ENCODE data around the gene CDKAL1. TPM values are rescaled to one million over a fixed set of nuclear protein-coding genes. Genes with fewer than 3 reads are reported as not detected.

Gene CDKAL1
- total RNA-seq, 1 donor from 2014 or later, result 12.2 TPM

DNA sequence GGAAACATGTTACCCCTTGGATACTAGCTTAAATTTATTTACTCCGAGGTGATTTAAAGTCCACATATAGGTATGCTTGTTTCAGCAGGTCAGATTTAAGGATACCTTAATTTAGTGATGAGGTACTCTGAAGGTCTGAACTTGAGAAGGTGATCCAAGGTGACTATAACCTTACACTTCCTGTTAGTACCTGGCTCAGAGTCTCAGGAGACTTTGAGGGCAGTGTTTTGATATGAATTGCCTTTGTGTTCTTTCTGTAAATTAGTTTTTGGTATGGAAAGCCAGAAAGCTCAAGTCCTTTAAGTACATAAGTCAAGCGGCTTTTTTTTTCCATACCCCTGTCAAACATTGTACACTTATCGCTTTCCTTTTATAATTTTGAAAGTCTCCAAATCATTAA lies 489.0 kb downstream of the CDKAL1 start:
- DNase-seq (ENCODE audit: low read depth), result no peak
- TF ChIP-seq, protein P1, sequence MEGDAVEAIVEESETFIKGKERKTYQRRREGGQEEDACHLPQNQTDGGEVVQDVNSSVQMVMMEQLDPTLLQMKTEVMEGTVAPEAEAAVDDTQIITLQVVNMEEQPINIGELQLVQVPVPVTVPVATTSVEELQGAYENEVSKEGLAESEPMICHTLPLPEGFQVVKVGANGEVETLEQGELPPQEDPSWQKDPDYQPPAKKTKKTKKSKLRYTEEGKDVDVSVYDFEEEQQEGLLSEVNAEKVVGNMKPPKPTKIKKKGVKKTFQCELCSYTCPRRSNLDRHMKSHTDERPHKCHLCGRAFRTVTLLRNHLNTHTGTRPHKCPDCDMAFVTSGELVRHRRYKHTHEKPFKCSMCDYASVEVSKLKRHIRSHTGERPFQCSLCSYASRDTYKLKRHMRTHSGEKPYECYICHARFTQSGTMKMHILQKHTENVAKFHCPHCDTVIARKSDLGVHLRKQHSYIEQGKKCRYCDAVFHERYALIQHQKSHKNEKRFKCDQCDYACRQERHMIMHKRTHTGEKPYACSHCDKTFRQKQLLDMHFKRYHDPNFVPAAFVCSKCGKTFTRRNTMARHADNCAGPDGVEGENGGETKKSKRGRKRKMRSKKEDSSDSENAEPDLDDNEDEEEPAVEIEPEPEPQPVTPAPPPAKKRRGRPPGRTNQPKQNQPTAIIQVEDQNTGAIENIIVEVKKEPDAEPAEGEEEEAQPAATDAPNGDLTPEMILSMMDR (conservative IDR thresholded peaks at IDR 0.05; ENCODE audit: low read depth, low read length), result no peak
- no peak overlapping the region for H3K4me3 ChIP-seq (ENCODE audit: low read depth, low read length)

DNA sequence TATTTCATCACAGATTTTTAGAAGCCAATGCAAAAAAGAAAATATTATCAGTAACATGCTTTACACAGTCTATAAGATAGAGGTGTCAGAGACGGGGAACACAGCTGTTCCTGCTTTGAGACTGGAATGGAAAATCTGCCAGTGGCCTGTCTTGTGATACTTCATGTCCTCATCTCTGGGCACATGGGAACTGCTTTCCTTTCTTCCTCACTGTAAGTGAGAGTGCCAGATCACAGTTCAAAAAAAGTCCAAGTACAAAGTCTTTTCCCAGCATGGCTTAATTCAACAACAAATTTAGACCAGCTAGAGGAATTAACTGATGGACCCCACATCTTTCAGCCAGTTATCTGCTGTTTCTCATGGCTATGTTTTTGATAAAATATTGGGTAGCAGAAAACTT lies 490.4 kb downstream of the CDKAL1 start:
- TF ChIP-seq, protein P1 (conservative IDR thresholded peaks at IDR 0.05; ENCODE audit: low read depth, low read length), result no peak
- DNase-seq (ENCODE audit: low read depth), result no peak

DNA sequence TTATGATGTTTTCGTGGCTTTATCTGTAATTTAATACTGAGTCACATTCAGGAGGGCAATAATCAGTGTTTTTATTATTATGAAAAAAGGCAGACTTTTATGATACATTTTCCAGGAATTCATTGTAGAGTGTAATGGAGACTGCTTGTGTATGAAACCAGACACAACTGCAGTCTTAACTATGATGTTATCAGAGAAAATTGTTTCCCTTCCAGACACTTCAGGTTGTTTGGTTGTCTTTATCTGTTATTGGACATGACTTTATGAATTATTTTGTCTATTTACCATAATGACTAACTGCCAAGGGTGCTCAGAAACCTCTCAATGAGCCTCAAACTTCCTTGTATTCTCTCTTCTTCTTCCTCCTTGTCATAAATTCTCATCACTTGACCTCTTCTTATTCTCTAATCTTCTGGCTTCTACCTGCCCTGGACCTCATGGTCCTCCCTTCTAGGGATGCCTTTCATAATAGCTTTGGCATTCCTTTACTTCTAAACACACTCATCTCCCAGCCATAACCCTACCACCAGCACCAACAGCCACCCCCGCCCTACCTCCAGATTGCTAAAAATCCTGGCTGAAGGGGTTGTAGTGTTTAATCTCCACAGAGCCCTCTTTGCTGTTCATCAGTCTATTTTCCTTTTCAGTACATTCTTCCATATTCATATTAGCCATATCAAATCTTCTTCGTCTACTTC lies 492.5 kb downstream of the CDKAL1 start:
- DNase-seq (ENCODE audit: low read depth), result no peak
- TF ChIP-seq, protein P1 (conservative IDR thresholded peaks at IDR 0.05; ENCODE audit: low read depth, low read length), result no peak
- H3K4me3 ChIP-seq (ENCODE audit: low read depth, low read length), result no peak overlapping the region

More for the DNA sequence above, 490.4 kb downstream of the CDKAL1 start:
- no peak overlapping the region for H3K4me3 ChIP-seq (ENCODE audit: low read depth, low read length)

DNA sequence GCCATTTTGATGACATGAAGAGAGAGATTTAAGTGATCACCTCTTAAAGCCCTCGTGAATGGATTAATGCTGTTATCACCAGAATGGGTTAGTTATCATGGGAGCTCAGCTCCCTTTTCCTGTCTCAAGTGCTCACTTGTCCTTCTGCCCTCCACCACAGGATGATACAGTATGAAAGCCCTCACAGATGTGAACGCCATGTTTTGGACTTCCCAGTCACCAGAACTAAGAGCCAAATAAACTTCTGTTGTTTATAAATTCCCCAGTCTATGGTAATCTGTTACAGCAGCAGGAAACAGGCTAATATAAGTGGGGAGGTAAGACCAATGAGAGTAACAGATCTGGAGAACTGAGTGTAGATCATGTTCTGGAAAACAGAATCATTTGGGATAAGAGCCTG lies 493.2 kb downstream of the CDKAL1 start:
- no peak overlapping the region for H3K4me3 ChIP-seq (ENCODE audit: low read depth, low read length)
- no peak for DNase-seq (ENCODE audit: low read depth)
- TF ChIP-seq, protein P1 (conservative IDR thresholded peaks at IDR 0.05; ENCODE audit: low read depth, low read length), result no peak

DNA sequence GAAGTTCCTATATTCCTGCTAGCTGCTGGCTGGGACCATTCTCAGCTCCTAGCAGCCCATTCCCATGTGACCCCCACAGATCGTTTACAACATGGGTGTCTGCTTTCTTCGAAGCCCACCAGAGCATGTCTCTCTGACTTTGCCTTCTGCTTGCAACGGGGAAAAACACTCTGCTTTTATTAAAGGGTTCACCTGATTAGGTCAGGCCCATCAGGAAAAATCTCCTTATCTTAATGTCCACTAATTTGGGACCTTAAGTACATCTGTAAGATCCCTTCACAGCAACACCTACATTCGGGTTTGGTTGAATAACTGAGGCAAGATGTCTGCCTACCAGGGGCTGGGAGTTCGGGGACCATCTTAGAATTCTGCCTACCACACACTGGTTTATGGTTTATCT lies 496.9 kb downstream of the CDKAL1 start:
- no peak for DNase-seq (ENCODE audit: low read depth)
- no peak overlapping the region for H3K4me3 ChIP-seq (ENCODE audit: low read depth, low read length)
- TF ChIP-seq, protein P1 (conservative IDR thresholded peaks at IDR 0.05; ENCODE audit: low read depth, low read length), result no peak

DNA sequence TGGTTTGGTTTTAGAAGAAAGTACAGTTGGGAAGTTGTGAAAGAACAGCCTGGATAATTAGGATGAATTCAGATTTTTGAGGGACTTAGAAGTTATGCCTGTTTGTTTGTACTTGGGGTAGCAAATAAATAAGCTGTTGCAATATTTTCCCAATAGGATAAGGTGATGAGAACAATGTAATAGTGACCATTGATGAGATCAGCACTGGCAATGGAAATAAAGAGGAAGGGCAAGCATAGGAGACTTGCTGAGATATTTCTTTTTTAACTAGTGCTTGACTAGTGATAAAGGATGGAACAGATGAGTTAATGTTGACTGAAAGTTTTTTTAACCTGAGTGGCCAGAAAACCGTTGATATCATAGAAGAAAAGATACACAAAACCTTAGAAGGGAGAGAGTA lies 498.8 kb downstream of the CDKAL1 start:
- no peak for DNase-seq (ENCODE audit: low read depth)
- H3K4me3 ChIP-seq (ENCODE audit: low read depth, low read length), result no peak overlapping the region
- TF ChIP-seq, protein P1 (conservative IDR thresholded peaks at IDR 0.05; ENCODE audit: low read depth, low read length), result no peak

DNA sequence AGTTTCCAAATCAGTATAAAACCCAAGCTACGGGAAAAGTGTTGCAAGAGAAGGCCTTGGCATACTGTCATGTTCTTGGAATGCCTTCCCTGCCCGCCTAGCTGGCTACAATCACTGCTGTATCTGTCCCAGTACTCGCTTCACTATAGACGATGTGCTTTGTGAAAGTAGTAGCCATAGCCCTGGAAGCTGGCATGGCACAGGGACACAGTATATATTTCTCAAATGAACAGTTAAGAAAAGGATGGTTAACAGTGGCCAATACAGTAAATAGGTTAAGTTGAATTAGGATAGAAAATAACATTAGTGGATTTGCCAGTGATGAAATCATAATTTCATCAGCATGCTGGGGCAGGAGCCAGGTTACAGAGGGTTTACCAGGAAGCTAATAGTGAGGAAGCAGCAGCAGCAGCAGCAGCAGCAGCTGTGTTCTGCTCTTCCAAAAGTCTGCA lies 499.3 kb downstream of the CDKAL1 start:
- TF ChIP-seq, protein P1 (conservative IDR thresholded peaks at IDR 0.05; ENCODE audit: low read depth, low read length), result no peak
- DNase-seq (ENCODE audit: low read depth), result no peak
- no peak overlapping the region for H3K4me3 ChIP-seq (ENCODE audit: low read depth, low read length)

All from epithelial cell of proximal tubule (primary cell).